ENCODE data around the gene EHD2.
A peak's percentile ranks its signal among the peaks of the same experiment; 100 is the strongest.
"Not testable (repeated sequence)": the region's sequence is repeated elsewhere in the genome, so short reads cannot be mapped to it uniquely, and the experiment has no call there.

The EHD2 gene

GRCh38 chr19:47776568-47776967 is 63.3 kb downstream of the EHD2 start:
- no peak for ATAC-seq

- ATAC-seq, result not testable (repeated sequence)
Measured at GRCh38 chr19:47777245-47778048, 64.2 kb downstream of the EHD2 start.

GRCh38 chr19:47778049-47778953 is 65.1 kb downstream of the EHD2 start, which contains the start of gene SELENOW:
Gene SELENOW, plus strand, starts transcription at chr19:47778703. Its CDS starts 83 bp downstream, at chr19:47778786.
- peak; percentile 94 to 95 for ATAC-seq

GRCh38 chr19:47778954-47779351 is 65.7 kb downstream of the EHD2 start:
- peak; percentile 7 for ATAC-seq

GRCh38 chr19:47779524-47780214 is 66.4 kb downstream of the EHD2 start:
- ATAC-seq, result no peak

DNA sequence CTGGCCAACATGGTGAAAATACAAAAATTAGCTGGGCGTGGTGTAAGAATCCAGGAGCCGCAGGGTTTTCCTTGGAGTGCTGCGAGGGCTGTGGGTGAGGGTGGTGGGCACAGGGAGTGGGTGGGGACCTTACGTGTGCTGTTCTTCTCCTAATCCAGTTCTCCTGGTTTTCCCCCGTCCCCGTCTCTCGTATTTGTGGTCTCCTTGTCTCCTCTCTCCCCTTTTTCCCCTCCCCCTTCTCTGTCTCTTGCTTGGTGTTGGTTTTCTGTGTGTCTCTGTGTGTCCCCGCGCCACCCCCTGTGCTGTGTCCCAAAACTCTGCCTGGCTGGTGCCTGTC is 67.0 kb downstream of the EHD2 start:
- ATAC-seq, result no peak

DNA sequence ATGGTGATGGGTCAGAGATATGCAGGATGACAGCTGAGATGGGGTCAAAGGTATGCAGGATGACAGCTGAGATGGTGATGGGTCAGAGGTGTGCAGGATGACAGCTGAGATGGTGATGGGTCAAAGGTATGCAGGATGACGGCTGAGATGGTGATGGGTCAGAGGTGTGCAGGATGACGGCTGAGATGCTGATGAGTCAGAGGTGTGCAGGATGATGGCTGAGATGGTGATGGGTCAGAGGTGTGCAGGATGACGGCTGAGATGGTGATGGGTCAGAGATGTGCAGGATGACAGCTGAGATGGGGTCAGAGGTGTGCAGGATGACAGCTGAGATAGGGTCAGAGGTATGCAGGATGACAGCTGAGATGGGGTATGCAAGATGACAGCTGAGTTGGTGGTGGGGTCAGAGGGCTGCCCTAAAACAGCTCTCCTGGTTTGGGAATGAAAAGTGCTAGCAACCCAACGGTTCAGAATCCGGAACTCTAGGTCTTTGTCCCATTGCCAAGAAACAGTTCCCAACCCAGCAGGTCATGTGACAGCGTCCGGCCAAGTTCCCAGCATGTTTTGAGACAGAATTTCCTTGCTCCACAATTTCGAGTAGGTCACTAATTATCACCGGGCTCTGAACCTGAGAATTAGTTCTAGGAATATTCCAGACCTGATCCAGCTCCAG is 68.5 kb downstream of the EHD2 start:
- ATAC-seq, result no peak

GRCh38 chr19:47786566-47786965 is 73.3 kb downstream of the EHD2 start:
- ATAC-seq, result no peak

GRCh38 chr19:47787307-47787706 is 74.1 kb downstream of the EHD2 start:
- not testable (repeated sequence) for ATAC-seq

GRCh38 chr19:47789811-47790210 is 76.6 kb downstream of the EHD2 start:
- not testable (repeated sequence) for ATAC-seq

- peak; percentile 76 to 85 for ATAC-seq
Measured at GRCh38 chr19:47790398-47790814, 77.2 kb downstream of the EHD2 start.

- ATAC-seq, result no peak
Measured at GRCh38 chr19:47792616-47793015, 79.4 kb downstream of the EHD2 start.

Data from activated CD4-positive, CD25-positive, alpha-beta regulatory T cell treated with anti-CD3 and anti-CD28 coated beads, Interleukin-2, amount 50 U/mL, for 24 hours (primary cell).